ENCODE data around the gene SCLT1.

SCLT1 gene

DNA sequence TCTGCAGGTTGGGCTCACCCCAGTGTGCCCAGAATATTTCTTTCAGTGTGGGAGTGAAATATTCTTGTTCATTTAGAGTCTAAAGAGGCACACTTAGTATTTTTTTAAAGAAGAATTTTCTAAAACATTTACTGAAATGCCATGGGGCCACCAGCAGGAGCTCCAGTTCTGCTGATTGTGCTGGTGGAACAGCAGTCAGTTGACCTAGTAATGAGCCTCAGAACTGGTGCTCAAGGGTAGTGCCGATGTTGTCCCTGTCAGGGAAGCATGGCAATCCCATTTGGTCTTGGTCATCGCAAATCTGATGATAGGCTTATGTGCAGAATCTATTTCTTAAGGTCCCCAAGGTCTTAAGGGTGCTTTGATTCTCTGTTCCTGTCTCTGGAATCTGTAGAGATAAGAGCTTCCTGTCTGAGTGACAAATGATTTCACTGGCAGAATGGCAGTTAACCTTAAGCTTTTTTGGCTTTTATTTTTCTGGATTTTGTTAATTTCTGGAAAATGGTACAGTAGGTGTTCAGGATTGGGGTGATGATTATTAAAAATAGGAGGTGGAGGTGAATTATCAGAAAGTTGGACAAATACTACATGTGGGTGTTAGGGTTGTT, 252.5 kb downstream of the SCLT1 start:
- DNase-seq (ENCODE audit: low read depth), result no peak

DNA sequence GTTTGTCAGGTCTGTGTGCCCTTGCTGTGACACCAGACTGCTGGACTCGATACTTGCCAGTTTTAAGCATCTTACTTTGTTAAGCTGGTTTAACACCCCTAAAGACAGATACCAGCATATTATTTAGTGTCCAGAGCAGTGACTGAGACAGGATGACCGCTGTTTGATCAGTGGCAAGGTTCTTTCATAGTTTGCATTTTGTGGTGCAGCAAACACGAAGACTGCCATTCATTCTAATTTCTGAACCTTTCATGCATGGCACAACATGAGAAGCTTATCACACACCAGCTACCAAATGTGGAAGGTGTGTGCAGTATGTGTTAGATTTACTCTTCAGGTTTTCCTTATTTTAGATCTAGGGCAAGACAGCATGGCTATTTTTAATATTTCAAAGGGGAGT, 255.7 kb downstream of the SCLT1 start:
- no peak for DNase-seq (ENCODE audit: low read depth)

- no peak for DNase-seq (ENCODE audit: low read depth)
Measured at GRCh38 chr4:128837198-128837597, 256.1 kb downstream of the SCLT1 start.

GRCh38 chr4:128835498-128836222, 257.7 kb downstream of the SCLT1 start:
- no peak for DNase-seq (ENCODE audit: low read depth)

All from activated T-helper 9 cell treated with anti-CD3 and anti-CD28 coated beads, Interleukin-2, amount 50 U/mL, for 16 hours (primary cell).